AML-193 (cell line): ENCODE measurements around the gene C19orf53.
"Not testable (repeated sequence)": the region's sequence is repeated elsewhere in the genome, so short reads cannot be mapped to it uniquely, and the experiment has no call there.

ENCODE experiments used
- DNase-seq, 2 experiments: peaks; one replicate each; lab custom pipeline; 2025; lab: John Stamatoyannopoulos, UW

The C19orf53 gene

GRCh38 chr19:13764101-13764807 lies 10.0 kb upstream of the C19orf53 start, which contains the start of gene MRI1:
Gene MRI1 (plus strand): TSS chr19:13764522. CDS start chr19:13764589, 67 bp downstream.
- DNase-seq = peak in 1 of 2 experiments; percentile 16

GRCh38 chr19:13764821-13765394 lies 9.3 kb upstream of the C19orf53 start:
- DNase-seq = no peak

- DNase-seq = no peak
Observed at GRCh38 chr19:13765395-13766094, 8.7 kb upstream of the C19orf53 start.

GRCh38 chr19:13766095-13766481 lies 8.2 kb upstream of the C19orf53 start:
- DNase-seq = no peak

- no peak for DNase-seq
Observed at GRCh38 chr19:13768510-13768909, 5.7 kb upstream of the C19orf53 start.

- DNase-seq = no peak
Observed at GRCh38 chr19:13770013-13770635, 4.1 kb upstream of the C19orf53 start.

- no peak for DNase-seq
Observed at GRCh38 chr19:13778398-13778797, 4.1 kb downstream of the C19orf53 start.

GRCh38 chr19:13778847-13779246 lies 4.6 kb downstream of the C19orf53 start:
- DNase-seq = no peak

GRCh38 chr19:13779794-13780193 lies 5.5 kb downstream of the C19orf53 start:
- DNase-seq = not testable (repeated sequence)

- no peak for DNase-seq
Observed at GRCh38 chr19:13781547-13781946, 7.3 kb downstream of the C19orf53 start.

GRCh38 chr19:13782537-13782936 lies 8.3 kb downstream of the C19orf53 start:
- DNase-seq = no peak

GRCh38 chr19:13783565-13784500 lies 9.6 kb downstream of the C19orf53 start:
- no peak for DNase-seq

- peak; percentile 50 to 56 for DNase-seq
Observed at GRCh38 chr19:13784731-13785452, 10.6 kb downstream of the C19orf53 start.

GRCh38 chr19:13788991-13789390 lies 14.7 kb downstream of the C19orf53 start:
- peak; percentile 61 to 62 for DNase-seq

- peak; percentile 97 to 98 for DNase-seq
Observed at GRCh38 chr19:13790354-13790753, 16.1 kb downstream of the C19orf53 start.

- DNase-seq = not testable (repeated sequence)
Observed at GRCh38 chr19:13793317-13793716, 19.1 kb downstream of the C19orf53 start.

- DNase-seq = peak in 1 of 2 experiments; percentile 13
Observed at GRCh38 chr19:13794398-13794756, 20.1 kb downstream of the C19orf53 start.

GRCh38 chr19:13794757-13795589 lies 20.7 kb downstream of the C19orf53 start, which contains the start of gene ZSWIM4:
Gene ZSWIM4 (plus strand): TSS chr19:13795443. CDS start chr19:13795649, 206 bp downstream.
- peak; percentile 97 to 98 for DNase-seq

- no peak for DNase-seq
Observed at GRCh38 chr19:13795595-13796300, 21.5 kb downstream of the C19orf53 start.
